ENCODE measurements around the gene GNG13. TPM values are rescaled to one million over a fixed set of nuclear protein-coding genes. Genes with fewer than 3 reads are reported as not detected.

GNG13 gene
- total RNA-seq, 6 experiments from 2014 or later = not detected

GRCh38 chr16:767743-768235 is 32.7 kb downstream of the GNG13 start:
- intact Hi-C loops (cut with DNase I) = no loop called here
- Histone ChIP-seq H3K27ac (no peak overlapping the region), H3K27me3 (no peaks in the 10 kb centered on the region), H3K4me1 (no peaks in the 10 kb centered on the region), H3K9me3 (no peaks in the 10 kb centered on the region), H3K36me3 (no peaks in the 10 kb centered on the region), H3K4me3 (no peak overlapping the region)
- 68% methylated on average over 29 of the region's 38 CpGs for WGBS (ENCODE audit: insufficient coverage, low coverage, low lambda C conversion rate, missing lambda C conversion rate)
- no peak for ATAC-seq
- DNase-seq = no peak
- no peak for TF ChIP-seq POLR2A (IDR thresholded peaks at IDR 0.05)
- TF ChIP-seq CTCF (IDR thresholded peaks at IDR 0.05) = no peak

- WGBS (ENCODE audit: insufficient coverage, low coverage, low lambda C conversion rate, missing lambda C conversion rate) = 66% methylated on average over 31 of the region's 48 CpGs
- no peak for ATAC-seq
- TF ChIP-seq CTCF (IDR thresholded peaks at IDR 0.05) = no peak
- TF ChIP-seq POLR2A (IDR thresholded peaks at IDR 0.05) = no peak
- intact Hi-C loops (cut with DNase I) = no loop called here
- Histone ChIP-seq H3K27ac (no peak overlapping the region), H3K4me1 (no peaks in the 10 kb centered on the region), H3K4me3 (no peak overlapping the region), H3K36me3 (no peaks in the 10 kb centered on the region), H3K27me3 (no peaks in the 10 kb centered on the region), H3K9me3 (no peaks in the 10 kb centered on the region)
- DNase-seq = no peak
These were observed 33.5 kb downstream of the GNG13 start for GRCh38 chr16:766820-767640.

- intact Hi-C loops (cut with DNase I) = no loop called here
These were observed 34.3 kb downstream of the GNG13 start for GRCh38 chr16:766008-766819.

GRCh38 chr16:765488-765865 is 35.1 kb downstream of the GNG13 start:
- Histone ChIP-seq H3K4me1 (no peaks in the 10 kb centered on the region), H3K27ac (no peak overlapping the region), H3K36me3 (no peaks in the 10 kb centered on the region), H3K9me3 (no peaks in the 10 kb centered on the region), H3K4me3 (no peak overlapping the region), H3K27me3 (no peaks in the 10 kb centered on the region)
- DNase-seq (no peak), ATAC-seq (no peak)
- WGBS (ENCODE audit: insufficient coverage, low coverage, low lambda C conversion rate, missing lambda C conversion rate) = no CpG with 5 or more reads among the region's 29 CpGs
- TF ChIP-seq CTCF (IDR thresholded peaks at IDR 0.05) = no peak
- TF ChIP-seq POLR2A (IDR thresholded peaks at IDR 0.05) = no peak
- intact Hi-C loops (cut with DNase I) = no loop called here

More at GRCh38 chr16:766008-766819, 34.3 kb downstream of the GNG13 start:
- Histone ChIP-seq H3K9me3 (no peaks in the 10 kb centered on the region), H3K4me3 (no peak overlapping the region), H3K27ac (no peak overlapping the region), H3K27me3 (no peaks in the 10 kb centered on the region), H3K36me3 (no peaks in the 10 kb centered on the region), H3K4me1 (no peaks in the 10 kb centered on the region)
- WGBS (ENCODE audit: insufficient coverage, low coverage, low lambda C conversion rate, missing lambda C conversion rate) = 60% methylated on average over 3 of the region's 29 CpGs
- DNase-seq (no peak), ATAC-seq (peak in 1 of 4 donors; percentile 11)
- TF ChIP-seq CTCF (IDR thresholded peaks at IDR 0.05) = no peak
- no peak for TF ChIP-seq POLR2A (IDR thresholded peaks at IDR 0.05)

Data from right lobe of liver (tissue), 6 donors.